Activated T-cell treated with anti-CD3 and anti-CD28 coated beads, Interleukin-2, amount 50 U/mL, for 4 hours (primary cell): ENCODE data around the gene PHF24. TPM values are rescaled to one million over a fixed set of nuclear protein-coding genes. Genes with fewer than 3 reads are reported as not detected.
A peak's percentile ranks its signal among the peaks of the same experiment; 100 is the strongest.

Source experiments
- ATAC-seq, 2 donors: fragments of 200-7000 bp; cut with Tn5 transposase; one replicate each; pipeline ENCODE4 v1.10.0; 2021
- DNase-seq: peaks from one replicate; pipeline ENCODE4 v3.0.0-alpha.2; 2020
- H3K27me3 Mint-ChIP-seq: one replicate; pipeline ENCODE4 v1.8.0; 2021; ENCODE audit warnings: low read depth, mixed read lengths
- H3K36me3 Mint-ChIP-seq: one replicate; pipeline ENCODE4 v1.8.0; 2022; ENCODE audit warnings: mixed read lengths; ENCODE audit not compliant: insufficient read depth
- H3K4me1 Mint-ChIP-seq: one replicate; pipeline ENCODE4 v1.8.0; 2021; ENCODE audit warnings: low read depth, mixed read lengths
- H3K4me3 Mint-ChIP-seq: one replicate; pipeline ENCODE4 v1.8.0; 2021; ENCODE audit warnings: mild to moderate bottlenecking, moderate library complexity, mixed read lengths
- H3K9me3 Mint-ChIP-seq: one replicate; pipeline ENCODE4 v1.8.0; 2021; ENCODE audit warnings: mixed read lengths
- total RNA-seq, 3 donors: library from RNA; stranded (reverse); gene quantifications; one replicate each; pipeline ENCODE4 v1.2.1, GENCODE V29; 2021

The PHF24 gene
- total RNA-seq, 3 donors from 2014 or later = 0.08 to 0.55 TPM; not detected in 1

- DNase-seq (no peak), ATAC-seq (no peak)
- H3K27me3 Mint-ChIP-seq = peaks cover 59% of the 10 kb centered on the region
- H3K9me3 Mint-ChIP-seq = no peaks in the 10 kb centered on the region
- no peaks in the 10 kb centered on the region for H3K36me3 Mint-ChIP-seq
- peaks cover 16% of the 10 kb centered on the region for H3K4me1 Mint-ChIP-seq
- H3K4me3 Mint-ChIP-seq = no peak overlapping the region
Measured at GRCh38 chr9:34964458-34964857, 6.4 kb downstream of the PHF24 start.

GRCh38 chr9:34971146-34971811 lies 13.2 kb downstream of the PHF24 start:
- ATAC-seq (no peak), DNase-seq (no peak)
- no peak overlapping the region for H3K4me3 Mint-ChIP-seq
- no peaks in the 10 kb centered on the region for H3K9me3 Mint-ChIP-seq
- no peaks in the 10 kb centered on the region for H3K36me3 Mint-ChIP-seq
- peaks cover 23% of the 10 kb centered on the region for H3K27me3 Mint-ChIP-seq
- H3K4me1 Mint-ChIP-seq = no peaks in the 10 kb centered on the region

DNA sequence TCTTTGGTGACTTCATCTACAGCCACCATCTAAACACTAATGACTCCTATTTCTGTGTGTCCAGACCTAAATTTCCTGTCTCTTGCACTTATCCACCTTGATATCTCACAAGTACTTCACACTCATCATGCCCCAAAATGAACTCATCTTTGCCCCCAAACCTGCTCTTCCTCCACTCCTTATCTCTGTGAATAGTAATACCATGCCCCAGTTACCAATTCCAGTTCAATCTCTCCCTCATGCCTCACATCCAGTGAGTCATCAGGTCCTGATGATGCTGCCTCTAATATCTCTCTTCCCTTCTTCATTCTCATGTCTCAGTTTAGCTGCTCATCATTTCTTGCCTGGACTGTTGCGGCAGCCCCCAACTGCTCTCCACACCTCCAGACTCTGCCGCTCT lies 16.6 kb downstream of the PHF24 start:
- no peaks in the 10 kb centered on the region for H3K9me3 Mint-ChIP-seq
- H3K4me1 Mint-ChIP-seq = no peaks in the 10 kb centered on the region
- no peak overlapping the region for H3K4me3 Mint-ChIP-seq
- peaks cover 5% of the 10 kb centered on the region for H3K27me3 Mint-ChIP-seq
- ATAC-seq (peak in 1 of 2 donors; percentile 51), DNase-seq (no peak)
- H3K36me3 Mint-ChIP-seq = no peaks in the 10 kb centered on the region

DNA sequence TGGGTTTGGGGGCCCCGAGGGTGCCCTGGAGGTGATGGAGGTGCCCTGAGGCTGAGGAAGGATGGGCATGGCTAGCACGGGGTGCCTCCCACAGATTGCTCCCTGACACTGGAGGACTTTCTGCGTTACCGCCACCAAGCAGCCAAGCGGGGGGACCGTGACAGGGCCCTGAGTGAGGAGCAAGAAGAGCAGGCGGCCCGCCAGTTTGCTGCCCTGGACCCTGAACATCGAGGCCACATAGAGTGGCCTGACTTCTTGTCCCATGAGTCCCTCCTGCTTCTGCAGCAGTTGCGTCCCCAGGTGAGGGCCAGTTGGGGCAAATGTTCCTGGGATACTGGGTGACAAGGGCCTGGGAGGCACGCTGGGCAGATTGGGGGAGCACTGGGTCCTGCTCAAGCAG lies 18.4 kb downstream of the PHF24 start:
- H3K9me3 Mint-ChIP-seq = no peaks in the 10 kb centered on the region
- ATAC-seq (no peak), DNase-seq (no peak)
- H3K36me3 Mint-ChIP-seq = no peaks in the 10 kb centered on the region
- H3K4me3 Mint-ChIP-seq = no peak overlapping the region
- peaks cover 1% of the 10 kb centered on the region for H3K27me3 Mint-ChIP-seq
- H3K4me1 Mint-ChIP-seq = no peaks in the 10 kb centered on the region

DNA sequence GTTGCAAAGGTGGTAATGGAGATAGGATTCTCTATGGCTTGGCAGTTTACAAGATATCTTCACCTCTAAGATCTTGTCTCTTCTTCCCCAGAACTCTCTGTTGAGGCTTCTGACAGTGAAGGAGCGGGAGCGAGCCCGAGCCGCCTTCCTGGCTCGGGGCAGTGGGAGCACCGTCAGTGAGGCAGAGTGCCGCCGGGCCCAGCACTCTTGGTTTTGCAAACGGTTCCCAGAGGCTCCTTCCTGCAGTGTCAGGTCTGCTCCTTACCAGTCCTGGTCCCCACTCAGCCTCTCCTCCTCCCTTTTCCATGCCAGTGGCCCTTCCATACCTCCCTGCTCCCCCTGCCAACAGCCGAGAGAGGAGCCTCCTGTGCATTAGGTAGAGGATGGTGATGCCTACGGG lies 18.9 kb downstream of the PHF24 start:
- H3K9me3 Mint-ChIP-seq = no peaks in the 10 kb centered on the region
- no peaks in the 10 kb centered on the region for H3K4me1 Mint-ChIP-seq
- DNase-seq (no peak), ATAC-seq (no peak)
- peaks cover 1% of the 10 kb centered on the region for H3K27me3 Mint-ChIP-seq
- H3K4me3 Mint-ChIP-seq = no peak overlapping the region
- H3K36me3 Mint-ChIP-seq = no peaks in the 10 kb centered on the region

GRCh38 chr9:34980181-34980761 lies 22.2 kb downstream of the PHF24 start:
- H3K9me3 Mint-ChIP-seq = no peaks in the 10 kb centered on the region
- H3K4me3 Mint-ChIP-seq = no peak overlapping the region
- ATAC-seq = no peak
- peaks cover 30% of the 10 kb centered on the region for H3K4me1 Mint-ChIP-seq
- DNase-seq = no peak
- H3K27me3 Mint-ChIP-seq = peaks cover 3% of the 10 kb centered on the region
- no peaks in the 10 kb centered on the region for H3K36me3 Mint-ChIP-seq

DNA sequence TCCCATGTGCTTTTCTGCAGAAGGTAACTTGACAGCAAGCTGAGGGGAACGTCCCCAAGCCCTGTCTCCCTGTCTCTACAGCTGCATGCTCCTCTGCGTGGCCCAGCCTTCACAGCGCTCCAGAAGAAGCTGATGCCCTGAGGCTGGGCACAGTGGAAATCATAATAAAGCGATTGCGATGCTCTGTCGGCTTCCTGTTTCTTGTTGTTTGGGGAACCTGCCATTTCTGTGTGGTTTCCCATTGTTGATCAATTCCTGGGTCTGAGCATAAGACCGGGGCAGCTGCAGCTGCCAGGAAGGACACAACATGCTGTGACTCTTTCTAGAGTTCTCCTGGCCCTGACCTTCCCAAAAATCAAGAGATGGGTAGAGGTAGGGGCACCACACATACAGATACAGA lies 24.3 kb downstream of the PHF24 start:
- Mint-ChIP-seq H3K36me3 (no peaks in the 10 kb centered on the region), H3K4me3 (no peak overlapping the region), H3K27me3 (peaks cover 2% of the 10 kb centered on the region), H3K4me1 (peaks cover 50% of the 10 kb centered on the region), H3K9me3 (no peaks in the 10 kb centered on the region)
- ATAC-seq (no peak), DNase-seq (no peak)

GRCh38 chr9:34983209-34983608 lies 25.1 kb downstream of the PHF24 start:
- no peak for ATAC-seq
- Mint-ChIP-seq H3K36me3 (no peaks in the 10 kb centered on the region), H3K9me3 (no peaks in the 10 kb centered on the region)

GRCh38 chr9:34984049-34984448 lies 26.0 kb downstream of the PHF24 start:
- DNase-seq = no peak
- Mint-ChIP-seq H3K4me3 (no peak overlapping the region), H3K4me1 (peaks cover 65% of the 10 kb centered on the region), H3K36me3 (no peaks in the 10 kb centered on the region), H3K9me3 (no peaks in the 10 kb centered on the region), H3K27me3 (peaks cover 2% of the 10 kb centered on the region)
- ATAC-seq = peak in 1 of 2 donors; percentile 24

More at GRCh38 chr9:34983209-34983608, 25.1 kb downstream of the PHF24 start:
- peaks cover 57% of the 10 kb centered on the region for H3K4me1 Mint-ChIP-seq
- no peak overlapping the region for H3K4me3 Mint-ChIP-seq
- no peak for DNase-seq
- peaks cover 2% of the 10 kb centered on the region for H3K27me3 Mint-ChIP-seq

DNA sequence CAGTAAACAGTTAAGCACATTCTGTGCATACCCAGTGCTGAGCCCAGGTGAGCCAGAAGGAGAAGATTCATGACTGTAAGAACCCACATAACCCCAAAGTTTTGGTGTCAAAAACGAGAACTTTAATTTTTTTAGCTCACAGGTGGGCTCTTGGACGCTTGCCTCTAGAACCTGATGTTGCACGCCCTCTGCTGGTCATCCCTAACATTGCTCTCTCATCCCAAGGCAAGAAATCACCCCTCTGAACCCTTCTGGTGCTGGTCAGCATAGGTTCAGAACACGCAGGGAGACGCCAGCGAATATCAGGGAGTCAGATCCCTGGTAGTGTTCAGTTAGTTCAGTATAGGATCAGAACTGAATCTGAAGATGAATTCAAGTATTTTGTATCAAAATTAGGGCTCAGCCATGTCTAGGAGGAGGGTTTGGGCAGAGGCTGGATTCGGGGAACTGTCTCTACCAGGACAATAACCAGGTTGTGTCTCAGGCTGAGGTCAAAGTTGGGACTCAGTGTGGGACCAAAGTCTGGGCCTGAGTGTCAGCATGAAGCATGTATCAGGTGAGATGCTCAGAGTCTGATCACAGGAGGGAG lies 27.3 kb downstream of the PHF24 start:
- H3K4me1 Mint-ChIP-seq = peaks cover 73% of the 10 kb centered on the region
- H3K9me3 Mint-ChIP-seq = no peaks in the 10 kb centered on the region
- H3K27me3 Mint-ChIP-seq = peaks cover 2% of the 10 kb centered on the region
- H3K4me3 Mint-ChIP-seq = peak overlapping the region; percentile 4
- no peaks in the 10 kb centered on the region for H3K36me3 Mint-ChIP-seq
- ATAC-seq (no peak), DNase-seq (peak; percentile 52)

DNA sequence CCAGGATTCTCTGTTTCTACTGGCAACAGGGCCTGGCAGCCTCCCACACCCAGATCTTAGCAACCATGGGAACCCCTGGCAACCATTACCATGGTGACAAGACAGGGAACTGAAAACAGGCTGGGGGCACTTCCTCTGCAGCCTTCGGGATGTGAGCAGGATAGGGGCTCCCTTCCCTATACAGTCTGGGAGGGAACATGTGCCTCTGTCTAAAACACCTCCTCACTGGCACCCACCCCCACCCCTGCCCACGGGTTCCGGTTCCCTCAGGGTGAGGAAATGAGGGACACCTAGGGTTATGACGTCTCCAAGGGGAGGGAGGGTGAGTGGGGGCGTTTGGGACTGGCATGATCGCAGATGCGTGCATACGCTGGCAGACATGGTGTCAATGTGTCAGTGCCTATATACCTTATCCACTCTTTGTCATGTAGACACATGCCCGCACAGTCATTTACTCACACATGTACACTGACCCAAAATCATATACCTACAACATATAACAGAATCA lies 28.5 kb downstream of the PHF24 start:
- DNase-seq (peak; percentile 72), ATAC-seq (peak in 1 of 2 donors; percentile 3)
- Mint-ChIP-seq H3K4me1 (peaks cover 80% of the 10 kb centered on the region), H3K4me3 (peak overlapping the region; percentile 3), H3K9me3 (no peaks in the 10 kb centered on the region), H3K36me3 (no peaks in the 10 kb centered on the region), H3K27me3 (peaks cover 2% of the 10 kb centered on the region)

GRCh38 chr9:34987160-34987901 lies 29.2 kb downstream of the PHF24 start:
- DNase-seq (no peak), ATAC-seq (no peak)
- no peaks in the 10 kb centered on the region for H3K36me3 Mint-ChIP-seq
- H3K4me1 Mint-ChIP-seq = peaks cover 84% of the 10 kb centered on the region
- H3K9me3 Mint-ChIP-seq = no peaks in the 10 kb centered on the region
- H3K4me3 Mint-ChIP-seq = peak overlapping the region; percentile 39
- H3K27me3 Mint-ChIP-seq = peaks cover 2% of the 10 kb centered on the region

- Mint-ChIP-seq H3K9me3 (no peaks in the 10 kb centered on the region), H3K27me3 (peaks cover 2% of the 10 kb centered on the region), H3K36me3 (no peaks in the 10 kb centered on the region), H3K4me3 (peak overlapping the region; percentile 91), H3K4me1 (peaks cover 83% of the 10 kb centered on the region)
- DNase-seq (peak; percentile 61), ATAC-seq (no peak)
Measured at GRCh38 chr9:34988218-34989002, 30.3 kb downstream of the PHF24 start.
